Measurements from ENCODE around the gene PDPN.

PDPN gene

DNA sequence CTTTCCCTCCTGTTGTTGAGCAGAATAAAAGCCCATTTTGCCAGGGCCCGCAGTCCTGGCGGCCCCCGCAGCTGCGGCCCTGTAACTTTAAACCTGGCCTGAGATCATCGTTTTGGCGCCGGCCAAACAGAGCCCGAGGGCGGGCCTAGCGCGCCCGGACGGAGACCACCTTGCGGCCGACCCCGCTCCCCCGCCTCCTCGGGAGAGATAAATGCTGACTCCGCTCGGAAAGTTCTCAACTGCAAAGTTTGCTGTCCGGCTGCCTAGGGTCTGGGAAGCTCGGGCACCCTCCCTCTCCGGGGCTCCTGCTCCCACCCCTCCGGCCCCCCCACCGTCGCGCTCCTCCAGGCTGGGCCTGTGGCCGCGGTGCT is at the start of gene PDPN (continued):
- TF ChIP-seq, protein P1, sequence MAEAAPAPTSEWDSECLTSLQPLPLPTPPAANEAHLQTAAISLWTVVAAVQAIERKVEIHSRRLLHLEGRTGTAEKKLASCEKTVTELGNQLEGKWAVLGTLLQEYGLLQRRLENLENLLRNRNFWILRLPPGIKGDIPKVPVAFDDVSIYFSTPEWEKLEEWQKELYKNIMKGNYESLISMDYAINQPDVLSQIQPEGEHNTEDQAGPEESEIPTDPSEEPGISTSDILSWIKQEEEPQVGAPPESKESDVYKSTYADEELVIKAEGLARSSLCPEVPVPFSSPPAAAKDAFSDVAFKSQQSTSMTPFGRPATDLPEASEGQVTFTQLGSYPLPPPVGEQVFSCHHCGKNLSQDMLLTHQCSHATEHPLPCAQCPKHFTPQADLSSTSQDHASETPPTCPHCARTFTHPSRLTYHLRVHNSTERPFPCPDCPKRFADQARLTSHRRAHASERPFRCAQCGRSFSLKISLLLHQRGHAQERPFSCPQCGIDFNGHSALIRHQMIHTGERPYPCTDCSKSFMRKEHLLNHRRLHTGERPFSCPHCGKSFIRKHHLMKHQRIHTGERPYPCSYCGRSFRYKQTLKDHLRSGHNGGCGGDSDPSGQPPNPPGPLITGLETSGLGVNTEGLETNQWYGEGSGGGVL (tag by site-specific recombination; IDR thresholded peaks at IDR 0.05) = no peak; the same call in 1 of the 2 replicates
- TF ChIP-seq, protein P2, sequence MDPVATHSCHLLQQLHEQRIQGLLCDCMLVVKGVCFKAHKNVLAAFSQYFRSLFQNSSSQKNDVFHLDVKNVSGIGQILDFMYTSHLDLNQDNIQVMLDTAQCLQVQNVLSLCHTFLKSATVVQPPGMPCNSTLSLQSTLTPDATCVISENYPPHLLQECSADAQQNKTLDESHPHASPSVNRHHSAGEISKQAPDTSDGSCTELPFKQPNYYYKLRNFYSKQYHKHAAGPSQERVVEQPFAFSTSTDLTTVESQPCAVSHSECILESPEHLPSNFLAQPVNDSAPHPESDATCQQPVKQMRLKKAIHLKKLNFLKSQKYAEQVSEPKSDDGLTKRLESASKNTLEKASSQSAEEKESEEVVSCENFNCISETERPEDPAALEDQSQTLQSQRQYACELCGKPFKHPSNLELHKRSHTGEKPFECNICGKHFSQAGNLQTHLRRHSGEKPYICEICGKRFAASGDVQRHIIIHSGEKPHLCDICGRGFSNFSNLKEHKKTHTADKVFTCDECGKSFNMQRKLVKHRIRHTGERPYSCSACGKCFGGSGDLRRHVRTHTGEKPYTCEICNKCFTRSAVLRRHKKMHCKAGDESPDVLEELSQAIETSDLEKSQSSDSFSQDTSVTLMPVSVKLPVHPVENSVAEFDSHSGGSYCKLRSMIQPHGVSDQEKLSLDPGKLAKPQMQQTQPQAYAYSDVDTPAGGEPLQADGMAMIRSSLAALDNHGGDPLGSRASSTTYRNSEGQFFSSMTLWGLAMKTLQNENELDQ (tag by site-specific recombination; IDR thresholded peaks at IDR 0.05; ENCODE audit: low read depth) = no peak
- no peak for TF ChIP-seq ZNF514 (tag by site-specific recombination; IDR thresholded peaks at IDR 0.05)
- peak; percentile 37; the same call in 1 of the 2 replicates for TF ChIP-seq SP7 (tag by site-specific recombination; IDR thresholded peaks at IDR 0.05)
- TF ChIP-seq, protein P3, sequence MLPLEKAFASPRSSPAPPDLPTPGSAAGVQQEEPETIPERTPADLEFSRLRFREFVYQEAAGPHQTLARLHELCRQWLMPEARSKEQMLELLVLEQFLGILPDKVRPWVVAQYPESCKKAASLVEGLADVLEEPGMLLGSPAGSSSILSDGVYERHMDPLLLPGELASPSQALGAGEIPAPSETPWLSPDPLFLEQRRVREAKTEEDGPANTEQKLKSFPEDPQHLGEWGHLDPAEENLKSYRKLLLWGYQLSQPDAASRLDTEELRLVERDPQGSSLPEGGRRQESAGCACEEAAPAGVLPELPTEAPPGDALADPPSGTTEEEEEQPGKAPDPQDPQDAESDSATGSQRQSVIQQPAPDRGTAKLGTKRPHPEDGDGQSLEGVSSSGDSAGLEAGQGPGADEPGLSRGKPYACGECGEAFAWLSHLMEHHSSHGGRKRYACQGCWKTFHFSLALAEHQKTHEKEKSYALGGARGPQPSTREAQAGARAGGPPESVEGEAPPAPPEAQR (tag by site-specific recombination; IDR thresholded peaks at IDR 0.05) = no peak
- TF ChIP-seq SP2 (tag by site-specific recombination; IDR thresholded peaks at IDR 0.05) = peak; percentile 44; the same call in 1 of the 2 replicates
- TF ChIP-seq ZNF311 (tag by site-specific recombination; IDR thresholded peaks at IDR 0.05; ENCODE audit: borderline replicate concordance) = no peak
- no peak for TF ChIP-seq WT1 (tag by site-specific recombination; IDR thresholded peaks at IDR 0.05)
- no peak for TF ChIP-seq ZNF140 (tag by site-specific recombination; IDR thresholded peaks at IDR 0.05)
- TF ChIP-seq ZXDB (tag by site-specific recombination; IDR thresholded peaks at IDR 0.05) = 0 out of 2 replicates have a peak, but pooled peaks have one; percentile 10
- TF ChIP-seq, protein P4, sequence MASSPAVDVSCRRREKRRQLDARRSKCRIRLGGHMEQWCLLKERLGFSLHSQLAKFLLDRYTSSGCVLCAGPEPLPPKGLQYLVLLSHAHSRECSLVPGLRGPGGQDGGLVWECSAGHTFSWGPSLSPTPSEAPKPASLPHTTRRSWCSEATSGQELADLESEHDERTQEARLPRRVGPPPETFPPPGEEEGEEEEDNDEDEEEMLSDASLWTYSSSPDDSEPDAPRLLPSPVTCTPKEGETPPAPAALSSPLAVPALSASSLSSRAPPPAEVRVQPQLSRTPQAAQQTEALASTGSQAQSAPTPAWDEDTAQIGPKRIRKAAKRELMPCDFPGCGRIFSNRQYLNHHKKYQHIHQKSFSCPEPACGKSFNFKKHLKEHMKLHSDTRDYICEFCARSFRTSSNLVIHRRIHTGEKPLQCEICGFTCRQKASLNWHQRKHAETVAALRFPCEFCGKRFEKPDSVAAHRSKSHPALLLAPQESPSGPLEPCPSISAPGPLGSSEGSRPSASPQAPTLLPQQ (tag by site-specific recombination; IDR thresholded peaks at IDR 0.05) = peak; percentile 35; the same call in 1 of the 2 replicates
- TF ChIP-seq ZNF132 (tag by site-specific recombination; IDR thresholded peaks at IDR 0.05; ENCODE audit: borderline replicate concordance) = no peak
- TF ChIP-seq, protein P5, sequence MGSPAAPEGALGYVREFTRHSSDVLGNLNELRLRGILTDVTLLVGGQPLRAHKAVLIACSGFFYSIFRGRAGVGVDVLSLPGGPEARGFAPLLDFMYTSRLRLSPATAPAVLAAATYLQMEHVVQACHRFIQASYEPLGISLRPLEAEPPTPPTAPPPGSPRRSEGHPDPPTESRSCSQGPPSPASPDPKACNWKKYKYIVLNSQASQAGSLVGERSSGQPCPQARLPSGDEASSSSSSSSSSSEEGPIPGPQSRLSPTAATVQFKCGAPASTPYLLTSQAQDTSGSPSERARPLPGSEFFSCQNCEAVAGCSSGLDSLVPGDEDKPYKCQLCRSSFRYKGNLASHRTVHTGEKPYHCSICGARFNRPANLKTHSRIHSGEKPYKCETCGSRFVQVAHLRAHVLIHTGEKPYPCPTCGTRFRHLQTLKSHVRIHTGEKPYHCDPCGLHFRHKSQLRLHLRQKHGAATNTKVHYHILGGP (tag by site-specific recombination; IDR thresholded peaks at IDR 0.05) = no peak
- TF ChIP-seq, protein P6, sequence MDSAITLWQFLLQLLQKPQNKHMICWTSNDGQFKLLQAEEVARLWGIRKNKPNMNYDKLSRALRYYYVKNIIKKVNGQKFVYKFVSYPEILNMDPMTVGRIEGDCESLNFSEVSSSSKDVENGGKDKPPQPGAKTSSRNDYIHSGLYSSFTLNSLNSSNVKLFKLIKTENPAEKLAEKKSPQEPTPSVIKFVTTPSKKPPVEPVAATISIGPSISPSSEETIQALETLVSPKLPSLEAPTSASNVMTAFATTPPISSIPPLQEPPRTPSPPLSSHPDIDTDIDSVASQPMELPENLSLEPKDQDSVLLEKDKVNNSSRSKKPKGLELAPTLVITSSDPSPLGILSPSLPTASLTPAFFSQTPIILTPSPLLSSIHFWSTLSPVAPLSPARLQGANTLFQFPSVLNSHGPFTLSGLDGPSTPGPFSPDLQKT (IDR thresholded peaks at IDR 0.05; ENCODE audit: borderline replicate concordance, low read depth, low read length) = no peak
- TF ChIP-seq, protein P7, sequence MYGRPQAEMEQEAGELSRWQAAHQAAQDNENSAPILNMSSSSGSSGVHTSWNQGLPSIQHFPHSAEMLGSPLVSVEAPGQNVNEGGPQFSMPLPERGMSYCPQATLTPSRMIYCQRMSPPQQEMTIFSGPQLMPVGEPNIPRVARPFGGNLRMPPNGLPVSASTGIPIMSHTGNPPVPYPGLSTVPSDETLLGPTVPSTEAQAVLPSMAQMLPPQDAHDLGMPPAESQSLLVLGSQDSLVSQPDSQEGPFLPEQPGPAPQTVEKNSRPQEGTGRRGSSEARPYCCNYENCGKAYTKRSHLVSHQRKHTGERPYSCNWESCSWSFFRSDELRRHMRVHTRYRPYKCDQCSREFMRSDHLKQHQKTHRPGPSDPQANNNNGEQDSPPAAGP (tag by site-specific recombination; IDR thresholded peaks at IDR 0.05) = 0 out of 2 replicates have a peak, but pooled peaks have one; percentile 13
- TF ChIP-seq, protein P8, sequence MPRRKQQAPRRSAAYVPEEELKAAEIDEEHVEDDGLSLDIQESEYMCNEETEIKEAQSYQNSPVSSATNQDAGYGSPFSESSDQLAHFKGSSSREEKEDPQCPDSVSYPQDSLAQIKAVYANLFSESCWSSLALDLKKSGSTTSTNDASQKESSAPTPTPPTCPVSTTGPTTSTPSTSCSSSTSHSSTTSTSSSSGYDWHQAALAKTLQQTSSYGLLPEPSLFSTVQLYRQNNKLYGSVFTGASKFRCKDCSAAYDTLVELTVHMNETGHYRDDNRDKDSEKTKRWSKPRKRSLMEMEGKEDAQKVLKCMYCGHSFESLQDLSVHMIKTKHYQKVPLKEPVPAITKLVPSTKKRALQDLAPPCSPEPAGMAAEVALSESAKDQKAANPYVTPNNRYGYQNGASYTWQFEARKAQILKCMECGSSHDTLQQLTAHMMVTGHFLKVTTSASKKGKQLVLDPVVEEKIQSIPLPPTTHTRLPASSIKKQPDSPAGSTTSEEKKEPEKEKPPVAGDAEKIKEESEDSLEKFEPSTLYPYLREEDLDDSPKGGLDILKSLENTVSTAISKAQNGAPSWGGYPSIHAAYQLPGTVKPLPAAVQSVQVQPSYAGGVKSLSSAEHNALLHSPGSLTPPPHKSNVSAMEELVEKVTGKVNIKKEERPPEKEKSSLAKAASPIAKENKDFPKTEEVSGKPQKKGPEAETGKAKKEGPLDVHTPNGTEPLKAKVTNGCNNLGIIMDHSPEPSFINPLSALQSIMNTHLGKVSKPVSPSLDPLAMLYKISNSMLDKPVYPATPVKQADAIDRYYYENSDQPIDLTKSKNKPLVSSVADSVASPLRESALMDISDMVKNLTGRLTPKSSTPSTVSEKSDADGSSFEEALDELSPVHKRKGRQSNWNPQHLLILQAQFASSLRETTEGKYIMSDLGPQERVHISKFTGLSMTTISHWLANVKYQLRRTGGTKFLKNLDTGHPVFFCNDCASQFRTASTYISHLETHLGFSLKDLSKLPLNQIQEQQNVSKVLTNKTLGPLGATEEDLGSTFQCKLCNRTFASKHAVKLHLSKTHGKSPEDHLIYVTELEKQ (tag by site-specific recombination; IDR thresholded peaks at IDR 0.05; ENCODE audit: borderline replicate concordance) = no peak
- no peak for TF ChIP-seq GLIS2 (tag by site-specific recombination; IDR thresholded peaks at IDR 0.05)
- TF ChIP-seq, protein P9, sequence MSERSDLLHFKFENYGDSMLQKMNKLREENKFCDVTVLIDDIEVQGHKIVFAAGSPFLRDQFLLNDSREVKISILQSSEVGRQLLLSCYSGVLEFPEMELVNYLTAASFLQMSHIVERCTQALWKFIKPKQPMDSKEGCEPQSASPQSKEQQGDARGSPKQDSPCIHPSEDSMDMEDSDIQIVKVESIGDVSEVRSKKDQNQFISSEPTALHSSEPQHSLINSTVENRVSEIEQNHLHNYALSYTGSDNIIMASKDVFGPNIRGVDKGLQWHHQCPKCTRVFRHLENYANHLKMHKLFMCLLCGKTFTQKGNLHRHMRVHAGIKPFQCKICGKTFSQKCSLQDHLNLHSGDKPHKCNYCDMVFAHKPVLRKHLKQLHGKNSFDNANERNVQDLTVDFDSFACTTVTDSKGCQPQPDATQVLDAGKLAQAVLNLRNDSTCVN (tag by site-specific recombination; optimal IDR thresholded peaks at IDR 0.05) = no peak
- TF ChIP-seq SCRT2 (tag by site-specific recombination; IDR thresholded peaks at IDR 0.05) = no peak
- no peak for TF ChIP-seq ZNF184 (tag by site-specific recombination; IDR thresholded peaks at IDR 0.05)
- TF ChIP-seq ZNF624 (tag by site-specific recombination; IDR thresholded peaks at IDR 0.05) = no peak
- no peak for TF ChIP-seq ZNF670 (tag by site-specific recombination; IDR thresholded peaks at IDR 0.05; ENCODE audit: low read depth)

All from HEK293 (cell line).